Pancreas (tissue), 10 donors: ENCODE results near the gene CFAP298. TPM values are rescaled to one million over a fixed set of nuclear protein-coding genes. Genes with fewer than 3 reads are reported as not detected.
A peak's percentile ranks its signal among the peaks of the same experiment; 100 is the strongest.

ENCODE experiments used
- ATAC-seq, 4 donors: fragments of 200-7000 bp; cut with Tn5 transposase; one replicate each; pipeline versions ENCODE4 v1.8.0 to v1.9.1; 2020; ENCODE audit warnings: mild to moderate bottlenecking in 4 of 4, moderate library complexity in 4 of 4
- DNase-seq, 6 donors: peaks; one replicate each; pipeline ENCODE4 v3.0.0-alpha.2; 2020
- FAIRE-seq: peaks from 2 replicates; lab custom pipeline; 2012; peaks lifted over from hg19 to GRCh38; lab: Jason Lieb, UNC
- H3K27ac ChIP-seq, 4 donors: fragments of 200-600 bp; sonication (generic); 1 replicate in 3 of 4; 2 replicates in 1 of 4; pipeline versions ENCODE4 v1.5.0 to v1.8.0; 2020
- H3K27me3 ChIP-seq, 4 donors: fragments of 200-600 bp; one replicate each; pipeline ENCODE4 v1.8.0; 2021
- H3K36me3 ChIP-seq, 3 donors: fragments of 200-600 bp; sonication (generic) in 1 of 3; one replicate each; pipeline versions ENCODE4 v1.5.0 to v1.8.0; 2020 to 2021
- H3K4me1 ChIP-seq, 3 donors: fragments of 200-600 bp; one replicate each; pipeline ENCODE4 v1.8.0; 2021
- H3K4me3 ChIP-seq, 4 donors: fragments of 200-600 bp; sonication (generic) in 2 of 4; one replicate each; pipeline versions ENCODE4 v1.5.0 to v1.8.0; 2020 to 2021
- H3K9me3 ChIP-seq, 4 donors: fragments of 200-600 bp; one replicate each; pipeline ENCODE4 v1.8.0; 2021
- WGBS, 2 donors: extraction: QIAGEN DNeasy Blood & Tissue Kit; methylation state at CpG; one replicate each; pipeline ENCODE4 v1.1.7; 2013; 5-methylcytosine and 5-hydroxymethylcytosine counted together
- intact Hi-C, 3 donors: fragments of 100-400 bp; cut with DNase I; formaldehyde crosslinking; loops; one replicate each; pipeline versions ENCODE4 v1.11.1 to v1.14.2; 2022
- polyA plus RNA-seq, 2 donors: library from polyadenylated mRNA; stranded (reverse); fragments of 200-250 nt; gene quantifications; one replicate each; pipeline ENCODE4 v1.2.3, GENCODE V29; 2013
- total RNA-seq, 6 donors: library from RNA; stranded (reverse); fragmentation: NEBNext Ultra II Directional in 4 of 6; extraction: Animal tissue kit (Norgen Biotek cat#: 25700) in 4 of 6; gene quantifications; one replicate each; pipeline versions ENCODE4 v1.2.1 to v1.2.4, GENCODE V29; 2021 to 2023
- TF ChIP-seq, protein P1 (sequence below), 4 donors: fragments of 200-600 bp; sonication (generic) in 3 of 4; IDR thresholded peaks; one replicate each; pipeline versions ENCODE4 v1.5.0 to v1.8.0; 2021; ENCODE audit warnings: antibody characterized with exemption in 4 of 4
- donor health status: healthy with polysubstance abuse.
- donor health status: DM: no; HTN: no; CAD: no; lungs with moderate emphysema.
- donor health status: DM: no; HTN: no; CAD: no.
- donor health status: control.
- donor health status: control.
- donor health status: Bipolar disorder and iron deficiency.
- donor health status: DM: yes; HTN: yes; CAD: no.
- donor health status: DM: no; HTN: no; CAD: no.
- donor health status: DM: no; HTN: no; CAD: no.
- donor health status: DM: yes; HTN: yes; CAD: no.

Gene CFAP298
- total and polyA plus RNA-seq, 8 donors, result 11.8 to 36.2 (median 21.1) TPM

DNA sequence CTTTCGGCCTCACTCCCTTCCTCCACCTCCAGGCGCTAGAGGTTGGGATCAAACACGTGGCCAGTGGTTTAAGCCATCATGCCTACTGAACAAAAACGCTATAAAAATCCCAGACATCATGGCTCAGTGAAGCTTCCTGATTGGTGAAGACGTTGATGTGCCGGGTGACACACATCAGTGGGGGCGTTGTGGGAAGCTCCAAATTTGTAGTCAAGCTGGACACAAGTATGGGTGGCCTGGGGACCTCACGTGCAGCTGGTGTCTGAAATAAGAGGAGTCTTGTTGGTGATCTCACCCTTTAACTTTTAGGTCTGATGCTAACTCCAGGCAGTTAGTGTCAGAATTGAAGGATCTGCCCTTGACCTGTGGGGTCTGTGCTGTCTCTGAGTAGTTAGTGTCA lies 6.7 kb downstream of the CFAP298 start:
- Histone ChIP-seq H3K9me3 (no peaks in the 10 kb centered on the region), H3K27me3 (no peaks in the 10 kb centered on the region), H3K27ac (no peak overlapping the region), H3K4me3 (no peak overlapping the region), H3K4me1 (peaks cover 0 to 2% (median under 1%) of the 10 kb centered on the region in 3 donors), H3K36me3 (peaks cover 2 to 66% (median 19%) of the 10 kb centered on the region in 3 donors)
- DNase-seq (no peak), ATAC-seq (no peak), FAIRE-seq (no peak)
- TF ChIP-seq, protein P1, sequence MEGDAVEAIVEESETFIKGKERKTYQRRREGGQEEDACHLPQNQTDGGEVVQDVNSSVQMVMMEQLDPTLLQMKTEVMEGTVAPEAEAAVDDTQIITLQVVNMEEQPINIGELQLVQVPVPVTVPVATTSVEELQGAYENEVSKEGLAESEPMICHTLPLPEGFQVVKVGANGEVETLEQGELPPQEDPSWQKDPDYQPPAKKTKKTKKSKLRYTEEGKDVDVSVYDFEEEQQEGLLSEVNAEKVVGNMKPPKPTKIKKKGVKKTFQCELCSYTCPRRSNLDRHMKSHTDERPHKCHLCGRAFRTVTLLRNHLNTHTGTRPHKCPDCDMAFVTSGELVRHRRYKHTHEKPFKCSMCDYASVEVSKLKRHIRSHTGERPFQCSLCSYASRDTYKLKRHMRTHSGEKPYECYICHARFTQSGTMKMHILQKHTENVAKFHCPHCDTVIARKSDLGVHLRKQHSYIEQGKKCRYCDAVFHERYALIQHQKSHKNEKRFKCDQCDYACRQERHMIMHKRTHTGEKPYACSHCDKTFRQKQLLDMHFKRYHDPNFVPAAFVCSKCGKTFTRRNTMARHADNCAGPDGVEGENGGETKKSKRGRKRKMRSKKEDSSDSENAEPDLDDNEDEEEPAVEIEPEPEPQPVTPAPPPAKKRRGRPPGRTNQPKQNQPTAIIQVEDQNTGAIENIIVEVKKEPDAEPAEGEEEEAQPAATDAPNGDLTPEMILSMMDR (IDR thresholded peaks at IDR 0.05), result no peak
- intact Hi-C loops, result loop anchor here in 1 of 3 donors (10.0 kb wide), 1 partner anchor 201 kb away; no protein-coding TSS in a partner anchor
- WGBS, 2 donors, result 84 to 86% methylated on average over 8 of the region's 8 CpGs

DNA sequence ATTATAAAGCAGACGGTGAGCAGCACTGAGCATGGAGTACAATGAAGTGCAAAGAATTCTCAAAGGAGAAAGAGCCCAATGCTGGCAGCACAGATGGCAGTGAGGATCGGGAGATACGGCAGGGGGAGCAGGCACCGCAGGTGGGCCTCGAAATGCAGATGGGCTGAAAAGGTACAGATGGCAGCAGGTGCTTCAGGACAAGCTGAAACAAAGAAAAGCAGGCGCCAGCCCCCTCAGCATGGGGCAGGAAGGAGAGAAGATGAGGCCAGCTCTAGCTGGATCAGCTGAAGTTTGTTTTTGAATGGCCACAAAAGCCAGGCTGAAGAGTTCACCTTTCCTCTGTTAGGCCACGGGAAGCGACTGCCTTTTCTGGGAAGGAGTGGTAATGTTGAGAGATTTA lies 7.7 kb downstream of the CFAP298 start:
- TF ChIP-seq, protein P1 (IDR thresholded peaks at IDR 0.05), result no peak
- Histone ChIP-seq H3K27me3 (no peaks in the 10 kb centered on the region), H3K4me3 (no peak overlapping the region), H3K36me3 (peaks cover 2 to 73% (median 19%) of the 10 kb centered on the region in 3 donors), H3K4me1 (no peaks in the 10 kb centered on the region), H3K9me3 (no peaks in the 10 kb centered on the region), H3K27ac (no peak overlapping the region)
- DNase-seq (no peak), FAIRE-seq (no peak), ATAC-seq (no peak)
- intact Hi-C loops, result loop anchor here in 2 of 3 donors (5.0 to 10.0 kb wide), 2 partner anchors 197 to 200 kb away; no protein-coding TSS in a partner anchor
- 76 to 84% methylated on average over 8 of the region's 8 CpGs for WGBS, 2 donors

DNA sequence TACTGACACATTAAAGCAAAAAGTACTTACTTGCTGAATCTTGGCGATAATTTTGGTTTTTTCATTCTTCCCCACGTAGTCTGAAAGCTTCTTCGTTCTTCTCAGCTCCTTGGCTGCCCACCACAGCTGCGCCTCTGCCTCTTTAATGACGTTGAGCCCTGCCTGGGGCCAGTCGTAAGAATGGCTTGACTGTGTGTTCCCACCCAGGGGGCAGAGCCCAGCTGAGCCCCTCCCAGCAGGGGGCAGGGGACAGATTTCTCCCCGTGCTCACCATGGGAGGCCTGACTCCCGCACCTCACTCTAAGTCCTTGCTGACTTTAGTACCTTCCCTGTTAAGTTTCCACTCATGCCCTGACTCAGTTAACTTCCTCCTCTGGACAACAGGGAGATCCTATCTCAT lies 9.0 kb downstream of the CFAP298 start:
- intact Hi-C loops, result loop anchor here in 2 of 3 donors (5.0 to 10.0 kb wide), 2 partner anchors 196 to 198 kb away; no protein-coding TSS in a partner anchor
- no peak overlapping the region for H3K4me3 ChIP-seq
- DNase-seq (no peak), ATAC-seq (no peak), FAIRE-seq (no peak)
- no peak overlapping the region for H3K27ac ChIP-seq
- TF ChIP-seq, protein P1 (IDR thresholded peaks at IDR 0.05), result no peak
- no peaks in the 10 kb centered on the region for H3K27me3 ChIP-seq
- H3K9me3 ChIP-seq, result no peaks in the 10 kb centered on the region
- H3K4me1 ChIP-seq, result no peaks in the 10 kb centered on the region
- WGBS, 2 donors, result 80 to 87% methylated on average over 8 of the region's 8 CpGs
- H3K36me3 ChIP-seq, result peaks cover 2 to 63% (median 19%) of the 10 kb centered on the region in 3 donors

DNA sequence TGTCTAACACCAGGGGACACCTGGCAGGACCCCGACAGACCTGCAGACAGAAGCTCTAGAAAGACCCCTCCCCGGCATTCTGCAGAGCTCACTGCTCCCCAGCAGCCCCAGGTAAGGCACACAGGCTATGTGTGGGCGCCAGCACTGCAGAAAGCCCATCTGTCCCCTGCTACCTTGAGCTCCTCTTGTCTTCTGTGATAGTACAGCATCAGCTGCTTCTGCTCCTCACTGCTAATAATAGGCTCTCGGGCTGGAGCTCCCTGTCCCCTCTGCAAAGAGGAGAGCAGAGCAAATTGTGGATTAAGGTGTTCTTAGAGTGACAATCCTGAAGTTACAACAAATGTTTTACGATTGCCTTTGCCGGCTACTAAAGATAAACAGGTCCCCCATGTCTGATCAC lies 10.1 kb downstream of the CFAP298 start:
- no peak overlapping the region for H3K4me3 ChIP-seq
- H3K27me3 ChIP-seq, result no peaks in the 10 kb centered on the region
- TF ChIP-seq, protein P1 (IDR thresholded peaks at IDR 0.05), result no peak
- ATAC-seq, result no peak
- H3K9me3 ChIP-seq, result no peaks in the 10 kb centered on the region
- FAIRE-seq, result no peak
- no peaks in the 10 kb centered on the region for H3K4me1 ChIP-seq
- 94 to 99% methylated on average over 6 of the region's 6 CpGs for WGBS, 2 donors
- H3K36me3 ChIP-seq, result peaks cover 2 to 56% (median 19%) of the 10 kb centered on the region in 3 donors
- no peak overlapping the region for H3K27ac ChIP-seq
- intact Hi-C loops, result loop anchor here in 2 of 3 donors (5.0 to 10.0 kb wide), 2 partner anchors 195 to 197 kb away; no protein-coding TSS in a partner anchor
- no peak for DNase-seq

DNA sequence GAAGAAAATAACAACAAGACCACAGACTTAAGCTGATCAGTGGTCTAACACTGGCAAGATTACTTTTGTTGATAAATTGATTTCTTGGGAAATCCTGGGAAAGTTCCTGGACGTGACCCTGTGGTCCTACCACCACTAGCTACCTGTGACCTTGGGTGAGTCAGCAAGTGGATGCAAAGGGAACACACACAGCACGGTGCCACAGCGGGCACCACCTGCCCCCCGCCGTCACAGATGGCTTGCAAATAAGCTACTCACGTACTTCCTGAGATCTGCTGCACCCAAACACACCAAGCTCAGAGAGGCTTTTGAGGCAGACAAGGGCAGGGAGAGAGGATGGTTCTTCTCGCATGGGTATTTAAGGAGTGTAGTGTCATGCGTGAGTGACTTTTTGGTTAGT lies 12.7 kb downstream of the CFAP298 start:
- H3K4me1 ChIP-seq, result no peaks in the 10 kb centered on the region
- ATAC-seq (peak in 2 of 4 donors; percentile 31 to 53), FAIRE-seq (no peak), DNase-seq (peak in 1 of 6 donors; percentile 53)
- intact Hi-C loops, result no loop called here
- WGBS, 2 donors, result 56% methylated on average over 8 of the region's 8 CpGs
- H3K27ac ChIP-seq, result no peak overlapping the region
- H3K27me3 ChIP-seq, result no peaks in the 10 kb centered on the region
- no peak overlapping the region for H3K4me3 ChIP-seq
- TF ChIP-seq, protein P1 (IDR thresholded peaks at IDR 0.05), result no peak
- H3K36me3 ChIP-seq, result peaks cover 0 to 37% (median 10%) of the 10 kb centered on the region in 3 donors
- H3K9me3 ChIP-seq, result no peaks in the 10 kb centered on the region
